ENCODE measurements around the gene SNX24.

The SNX24 gene

GRCh38 chr5:122915717-122916461 lies 70.5 kb downstream of the SNX24 start:
- in situ Hi-C loops (cut with HindIII; ENCODE audit: low sequenced_read_pairs), result no loop called here

- in situ Hi-C loops (cut with HindIII; ENCODE audit: low sequenced_read_pairs), result no loop called here
These were observed 71.1 kb downstream of the SNX24 start for GRCh38 chr5:122916490-122916889.

GRCh38 chr5:122919969-122920368 lies 74.6 kb downstream of the SNX24 start:
- in situ Hi-C loops (cut with HindIII; ENCODE audit: low sequenced_read_pairs), result no loop called here

GRCh38 chr5:122921826-122922225 lies 76.4 kb downstream of the SNX24 start:
- in situ Hi-C loops (cut with HindIII; ENCODE audit: low sequenced_read_pairs), result no loop called here

GRCh38 chr5:122924203-122924602 lies 78.8 kb downstream of the SNX24 start:
- in situ Hi-C loops (cut with HindIII; ENCODE audit: low sequenced_read_pairs), result no loop called here

- in situ Hi-C loops (cut with HindIII; ENCODE audit: low sequenced_read_pairs), result no loop called here
These were observed 79.4 kb downstream of the SNX24 start for GRCh38 chr5:122924719-122925395.

- in situ Hi-C loops (cut with HindIII; ENCODE audit: low sequenced_read_pairs), result no loop called here
These were observed 83.6 kb downstream of the SNX24 start for GRCh38 chr5:122929001-122929400.

GRCh38 chr5:122929980-122930379 lies 84.6 kb downstream of the SNX24 start:
- in situ Hi-C loops (cut with HindIII; ENCODE audit: low sequenced_read_pairs), result no loop called here

GRCh38 chr5:122933956-122934355 lies 88.5 kb downstream of the SNX24 start:
- in situ Hi-C loops (cut with HindIII; ENCODE audit: low sequenced_read_pairs), result no loop called here

GRCh38 chr5:122936088-122936487 lies 90.7 kb downstream of the SNX24 start:
- in situ Hi-C loops (cut with HindIII; ENCODE audit: low sequenced_read_pairs), result no loop called here

- in situ Hi-C loops (cut with HindIII; ENCODE audit: low sequenced_read_pairs), result no loop called here
These were observed 92.5 kb downstream of the SNX24 start for GRCh38 chr5:122937914-122938313.

GRCh38 chr5:122940890-122941289 lies 95.5 kb downstream of the SNX24 start:
- in situ Hi-C loops (cut with HindIII; ENCODE audit: low sequenced_read_pairs), result no loop called here

- in situ Hi-C loops (cut with HindIII; ENCODE audit: low sequenced_read_pairs), result no loop called here
These were observed 96.3 kb downstream of the SNX24 start for GRCh38 chr5:122941737-122942136.

GRCh38 chr5:122942164-122942914 lies 96.9 kb downstream of the SNX24 start:
- in situ Hi-C loops (cut with HindIII; ENCODE audit: low sequenced_read_pairs), result no loop called here

GRCh38 chr5:122943050-122943698 lies 97.8 kb downstream of the SNX24 start:
- in situ Hi-C loops (cut with HindIII; ENCODE audit: low sequenced_read_pairs), result no loop called here

GRCh38 chr5:122944051-122944450 lies 98.6 kb downstream of the SNX24 start:
- in situ Hi-C loops (cut with HindIII; ENCODE audit: low sequenced_read_pairs), result no loop called here

GRCh38 chr5:122947372-122947771 lies 102.0 kb downstream of the SNX24 start:
- in situ Hi-C loops (cut with HindIII; ENCODE audit: low sequenced_read_pairs), result no loop called here

GRCh38 chr5:122947772-122948171 lies 102.4 kb downstream of the SNX24 start:
- in situ Hi-C loops (cut with HindIII; ENCODE audit: low sequenced_read_pairs), result no loop called here

GRCh38 chr5:122948319-122948718 lies 102.9 kb downstream of the SNX24 start:
- in situ Hi-C loops (cut with HindIII; ENCODE audit: low sequenced_read_pairs), result no loop called here

- in situ Hi-C loops (cut with HindIII; ENCODE audit: low sequenced_read_pairs), result no loop called here
These were observed 106.2 kb downstream of the SNX24 start for GRCh38 chr5:122951658-122952057.

- in situ Hi-C loops (cut with HindIII; ENCODE audit: low sequenced_read_pairs), result loop anchor here (5.0 kb wide), 1 partner anchor 73 kb away; no protein-coding TSS in a partner anchor
These were observed 109.3 kb downstream of the SNX24 start for GRCh38 chr5:122954719-122955118.

Data from endothelial cell of hepatic sinusoid (primary cell).